ENCODE measurements around the gene GUCA2A. TPM values are rescaled to one million over a fixed set of nuclear protein-coding genes. Genes with fewer than 3 reads are reported as not detected.

Gene GUCA2A
- polyA plus RNA-seq, 1 of the 3 experiments (the other 2 are of a cell fraction), result not detected

DNA sequence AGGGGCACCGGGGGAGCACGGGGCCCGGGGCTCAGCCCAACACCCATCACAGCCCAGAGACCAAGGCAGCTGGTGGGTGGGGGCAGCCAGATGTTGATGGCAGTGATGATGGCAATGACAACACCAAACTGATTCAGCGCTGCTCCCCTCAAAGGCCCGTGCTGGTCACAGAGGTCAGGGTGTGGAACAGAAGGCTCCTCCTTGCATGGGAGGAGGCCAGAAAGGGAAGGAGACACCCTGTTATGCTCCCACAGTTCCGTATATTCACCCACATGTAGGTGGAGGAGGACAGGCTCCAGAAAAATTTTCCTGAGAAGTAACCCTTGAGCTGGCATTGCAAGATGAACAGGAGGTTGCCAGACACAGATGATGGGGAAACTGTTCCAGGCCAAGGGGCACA is 10.9 kb downstream of the GUCA2A start:
- no peak for DNase-seq
- ChIA-PET CTCF (interaction anchor here (1.9 kb wide), 1 partner anchor 19 kb away, joined by 11 read pairs; no protein-coding TSS in a partner anchor), POLR2A (no interaction called here)
- Histone ChIP-seq H3K9me3 (no peaks in the 10 kb centered on the region), H4K20me1 (ENCODE audit: insufficient read depth) (no peaks in the 10 kb centered on the region), H3K4me3 (ENCODE audit: low read depth in 2 of 2, low read length in 1 of 2) (no peak overlapping the region), H3K4me2 (no peak overlapping the region), H3K27ac (ENCODE audit: low read depth in 2 of 2, low read length in 1 of 2) (no peak overlapping the region), H3K9me2 (no peaks in the 10 kb centered on the region), H3K4me1 (ENCODE audit: control insufficient read depth in 1 of 2, insufficient read depth in 2 of 2, low read depth in 1 of 2, low read length in 1 of 2) (no peaks in the 10 kb centered on the region), H3K79me2 (ENCODE audit: insufficient read depth) (no peaks in the 10 kb centered on the region), H3K27me3 (ENCODE audit: insufficient read depth) (peaks cover 16% of the 10 kb centered on the region), H2AFZ (ENCODE audit: low read depth) (no peak overlapping the region), H3K9ac (no peak overlapping the region), H3K36me3 (replicated peaks in 1 of 2; ENCODE audit: control insufficient read depth in 1 of 2, insufficient read depth in 2 of 2, low read length in 1 of 2) (no peaks in the 10 kb centered on the region), H3F3A (replicated peaks; ENCODE audit: insufficient read depth) (no peaks in the 10 kb centered on the region)
- TF ChIP-seq NFIC (IDR thresholded peaks at IDR 0.05; ENCODE audit: borderline replicate concordance), result no peak
- TF ChIP-seq, protein P1, sequence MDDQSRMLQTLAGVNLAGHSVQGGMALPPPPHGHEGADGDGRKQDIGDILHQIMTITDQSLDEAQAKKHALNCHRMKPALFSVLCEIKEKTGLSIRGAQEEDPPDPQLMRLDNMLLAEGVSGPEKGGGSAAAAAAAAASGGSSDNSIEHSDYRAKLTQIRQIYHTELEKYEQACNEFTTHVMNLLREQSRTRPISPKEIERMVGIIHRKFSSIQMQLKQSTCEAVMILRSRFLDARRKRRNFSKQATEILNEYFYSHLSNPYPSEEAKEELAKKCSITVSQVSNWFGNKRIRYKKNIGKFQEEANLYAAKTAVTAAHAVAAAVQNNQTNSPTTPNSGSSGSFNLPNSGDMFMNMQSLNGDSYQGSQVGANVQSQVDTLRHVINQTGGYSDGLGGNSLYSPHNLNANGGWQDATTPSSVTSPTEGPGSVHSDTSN (IDR thresholded peaks at IDR 0.05), result no peak
- TF ChIP-seq FOXJ3 (CRISPR knock-in tag; IDR thresholded peaks at IDR 0.05), result no peak
- TF ChIP-seq GATA2 (CRISPR knock-in tag; IDR thresholded peaks at IDR 0.05), result no peak
- TF ChIP-seq, protein P2, sequence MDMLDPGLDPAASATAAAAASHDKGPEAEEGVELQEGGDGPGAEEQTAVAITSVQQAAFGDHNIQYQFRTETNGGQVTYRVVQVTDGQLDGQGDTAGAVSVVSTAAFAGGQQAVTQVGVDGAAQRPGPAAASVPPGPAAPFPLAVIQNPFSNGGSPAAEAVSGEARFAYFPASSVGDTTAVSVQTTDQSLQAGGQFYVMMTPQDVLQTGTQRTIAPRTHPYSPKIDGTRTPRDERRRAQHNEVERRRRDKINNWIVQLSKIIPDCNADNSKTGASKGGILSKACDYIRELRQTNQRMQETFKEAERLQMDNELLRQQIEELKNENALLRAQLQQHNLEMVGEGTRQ (IDR thresholded peaks at IDR 0.05; ENCODE audit: borderline replicate concordance, low read depth, low read length), result no peak
- TF ChIP-seq RXRA (IDR thresholded peaks at IDR 0.05; ENCODE audit: borderline replicate concordance, low read depth), result no peak
- TF ChIP-seq FOSL2 (IDR thresholded peaks at IDR 0.05; ENCODE audit: borderline replicate concordance, low read depth), result no peak
- TF ChIP-seq FOXM1 (IDR thresholded peaks at IDR 0.05; ENCODE audit: low read depth), result no peak
- no peak for TF ChIP-seq TCF12 (IDR thresholded peaks at IDR 0.05)
- TF ChIP-seq JUND (IDR thresholded peaks at IDR 0.05), result no peak
- TF ChIP-seq RFX5 (IDR thresholded peaks at IDR 0.05; ENCODE audit: low read length), result no peak
- no peak for TF ChIP-seq MEF2A (IDR thresholded peaks at IDR 0.05; ENCODE audit: borderline replicate concordance, low read depth)
- TF ChIP-seq, protein P3, sequence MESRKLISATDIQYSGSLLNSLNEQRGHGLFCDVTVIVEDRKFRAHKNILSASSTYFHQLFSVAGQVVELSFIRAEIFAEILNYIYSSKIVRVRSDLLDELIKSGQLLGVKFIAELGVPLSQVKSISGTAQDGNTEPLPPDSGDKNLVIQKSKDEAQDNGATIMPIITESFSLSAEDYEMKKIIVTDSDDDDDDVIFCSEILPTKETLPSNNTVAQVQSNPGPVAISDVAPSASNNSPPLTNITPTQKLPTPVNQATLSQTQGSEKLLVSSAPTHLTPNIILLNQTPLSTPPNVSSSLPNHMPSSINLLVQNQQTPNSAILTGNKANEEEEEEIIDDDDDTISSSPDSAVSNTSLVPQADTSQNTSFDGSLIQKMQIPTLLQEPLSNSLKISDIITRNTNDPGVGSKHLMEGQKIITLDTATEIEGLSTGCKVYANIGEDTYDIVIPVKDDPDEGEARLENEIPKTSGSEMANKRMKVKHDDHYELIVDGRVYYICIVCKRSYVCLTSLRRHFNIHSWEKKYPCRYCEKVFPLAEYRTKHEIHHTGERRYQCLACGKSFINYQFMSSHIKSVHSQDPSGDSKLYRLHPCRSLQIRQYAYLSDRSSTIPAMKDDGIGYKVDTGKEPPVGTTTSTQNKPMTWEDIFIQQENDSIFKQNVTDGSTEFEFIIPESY (IDR thresholded peaks at IDR 0.05; ENCODE audit: borderline replicate concordance, low read depth), result no peak
- TF ChIP-seq SMC3 (IDR thresholded peaks at IDR 0.05; ENCODE audit: low read depth, low read length), result no peak
- TF ChIP-seq, protein P4, sequence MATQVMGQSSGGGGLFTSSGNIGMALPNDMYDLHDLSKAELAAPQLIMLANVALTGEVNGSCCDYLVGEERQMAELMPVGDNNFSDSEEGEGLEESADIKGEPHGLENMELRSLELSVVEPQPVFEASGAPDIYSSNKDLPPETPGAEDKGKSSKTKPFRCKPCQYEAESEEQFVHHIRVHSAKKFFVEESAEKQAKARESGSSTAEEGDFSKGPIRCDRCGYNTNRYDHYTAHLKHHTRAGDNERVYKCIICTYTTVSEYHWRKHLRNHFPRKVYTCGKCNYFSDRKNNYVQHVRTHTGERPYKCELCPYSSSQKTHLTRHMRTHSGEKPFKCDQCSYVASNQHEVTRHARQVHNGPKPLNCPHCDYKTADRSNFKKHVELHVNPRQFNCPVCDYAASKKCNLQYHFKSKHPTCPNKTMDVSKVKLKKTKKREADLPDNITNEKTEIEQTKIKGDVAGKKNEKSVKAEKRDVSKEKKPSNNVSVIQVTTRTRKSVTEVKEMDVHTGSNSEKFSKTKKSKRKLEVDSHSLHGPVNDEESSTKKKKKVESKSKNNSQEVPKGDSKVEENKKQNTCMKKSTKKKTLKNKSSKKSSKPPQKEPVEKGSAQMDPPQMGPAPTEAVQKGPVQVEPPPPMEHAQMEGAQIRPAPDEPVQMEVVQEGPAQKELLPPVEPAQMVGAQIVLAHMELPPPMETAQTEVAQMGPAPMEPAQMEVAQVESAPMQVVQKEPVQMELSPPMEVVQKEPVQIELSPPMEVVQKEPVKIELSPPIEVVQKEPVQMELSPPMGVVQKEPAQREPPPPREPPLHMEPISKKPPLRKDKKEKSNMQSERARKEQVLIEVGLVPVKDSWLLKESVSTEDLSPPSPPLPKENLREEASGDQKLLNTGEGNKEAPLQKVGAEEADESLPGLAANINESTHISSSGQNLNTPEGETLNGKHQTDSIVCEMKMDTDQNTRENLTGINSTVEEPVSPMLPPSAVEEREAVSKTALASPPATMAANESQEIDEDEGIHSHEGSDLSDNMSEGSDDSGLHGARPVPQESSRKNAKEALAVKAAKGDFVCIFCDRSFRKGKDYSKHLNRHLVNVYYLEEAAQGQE (IDR thresholded peaks at IDR 0.05; ENCODE audit: low read depth, low read length), result no peak
- no peak for TF ChIP-seq CHD2 (IDR thresholded peaks at IDR 0.05; ENCODE audit: low read length, partially characterized antibody)
- no peak for TF ChIP-seq YY1 (IDR thresholded peaks at IDR 0.05; ENCODE audit: low read depth)
- WGBS (ENCODE audit: low lambda C conversion rate), result 88% methylated on average over 3 of the region's 6 CpGs
